TTC549 (cell line): ENCODE measurements around the gene PAX4.

Experiments
- FAIRE-seq: peaks from 2 replicates; lab custom pipeline; 2012; peaks lifted over from hg19 to GRCh38; lab: Jason Lieb, UNC

The PAX4 gene

DNA sequence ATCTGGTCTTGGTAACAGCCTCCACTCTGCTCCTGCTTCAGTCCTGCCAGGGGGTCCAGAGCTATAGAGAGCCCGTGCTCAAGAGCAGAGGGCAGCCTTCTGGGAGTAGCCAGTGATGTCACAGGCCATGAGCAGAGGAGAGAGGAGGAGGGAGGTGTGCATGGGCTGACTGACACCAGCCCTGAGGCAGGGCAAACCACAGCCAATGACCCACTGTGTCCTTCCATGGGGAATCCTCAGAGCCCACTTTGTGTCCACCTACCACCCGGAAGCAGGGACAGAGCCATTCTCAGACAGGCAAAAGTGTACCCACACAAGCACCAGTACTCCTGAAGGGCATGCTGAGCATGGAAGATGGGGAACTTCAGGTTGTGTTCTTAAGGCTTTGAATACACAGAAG is at the start of gene PAX4:
Gene PAX4 (minus strand): TSS at position 101 of the 400 bp plus-strand sequence. CDS start 2,214 bp downstream, outside the sequence.
- FAIRE-seq: no peak

- no peak for FAIRE-seq
Measured at GRCh38 chr7:127667017-127667670, 49.2 kb upstream of the PAX4 start.

GRCh38 chr7:127666602-127667001 is 48.7 kb upstream of the PAX4 start:
- FAIRE-seq: no peak

DNA sequence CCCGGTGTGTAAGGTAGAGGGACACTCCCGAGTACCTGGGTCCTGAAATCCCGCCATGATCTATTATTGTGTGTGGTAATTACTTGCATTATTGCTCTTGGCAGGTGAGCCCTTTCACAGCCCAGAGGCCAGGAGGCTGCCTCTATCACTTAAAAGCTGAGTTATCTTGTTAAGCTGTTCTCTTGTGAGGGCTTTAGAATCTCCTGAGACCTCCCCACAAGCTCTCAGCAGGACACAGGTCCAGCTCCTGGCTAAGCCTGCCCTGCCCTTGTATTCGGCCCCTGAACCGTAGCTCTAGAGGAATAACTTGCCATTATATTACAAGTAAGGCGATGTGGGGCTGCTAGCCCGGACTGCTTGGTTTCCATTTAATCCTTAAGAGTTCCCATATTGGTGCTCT is 48.0 kb upstream of the PAX4 start:
- no peak for FAIRE-seq

DNA sequence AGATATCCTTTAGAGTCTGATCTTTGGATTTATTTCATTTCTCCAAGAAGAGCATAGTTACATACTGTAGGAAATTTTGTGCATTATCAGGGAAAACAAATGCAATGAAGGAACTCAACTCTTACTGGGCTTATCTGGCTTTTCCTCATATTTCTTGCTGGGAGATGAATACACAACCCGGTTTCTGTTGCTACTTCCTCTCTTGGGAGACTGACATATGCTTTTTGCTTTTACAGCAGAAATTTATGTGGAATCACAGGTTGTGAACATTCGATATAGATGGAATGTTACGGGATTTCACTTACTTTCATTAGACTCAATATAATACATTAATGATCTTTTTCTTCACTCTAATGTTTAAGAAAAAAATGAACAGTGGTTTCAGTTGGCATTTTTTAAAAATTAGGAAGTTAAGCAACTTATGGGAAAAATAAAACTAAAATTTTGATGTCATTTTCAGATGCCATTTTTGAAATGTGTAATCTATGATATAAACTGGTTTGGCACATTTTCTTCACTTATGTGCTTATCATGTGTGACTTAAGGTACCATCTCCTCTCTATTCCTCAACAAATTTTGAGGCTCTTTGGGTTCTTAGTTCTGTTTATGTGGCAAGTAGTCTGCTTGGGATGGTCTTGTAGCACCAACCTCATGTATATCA is 41.2 kb upstream of the PAX4 start:
- no peak for FAIRE-seq

GRCh38 chr7:127657500-127657899 is 39.6 kb upstream of the PAX4 start:
- no peak for FAIRE-seq

- no peak for FAIRE-seq
Measured at GRCh38 chr7:127655720-127656119, 37.8 kb upstream of the PAX4 start.

GRCh38 chr7:127654404-127655394 is 36.8 kb upstream of the PAX4 start:
- FAIRE-seq: no peak

DNA sequence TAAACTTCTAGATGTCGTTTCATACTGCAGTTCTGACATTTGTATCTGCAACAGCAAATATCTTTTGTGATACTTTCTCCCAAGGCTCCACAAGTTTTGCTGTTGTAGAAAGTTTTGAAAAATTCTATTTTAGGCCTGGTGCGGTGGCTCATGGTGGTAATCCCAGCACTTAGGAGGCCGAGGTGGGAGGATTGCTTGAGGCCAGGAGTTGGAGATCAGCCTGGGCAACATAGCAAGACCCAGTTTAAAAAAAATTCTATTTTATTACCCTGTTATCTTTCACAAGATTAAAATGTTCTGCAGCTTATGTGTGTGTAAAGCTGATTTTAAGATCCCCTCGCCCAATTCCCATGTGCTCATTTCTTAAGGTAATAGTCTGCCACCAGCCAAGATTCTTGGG is 35.5 kb upstream of the PAX4 start:
- no peak for FAIRE-seq

- FAIRE-seq: no peak
Measured at GRCh38 chr7:127652333-127653248, 34.6 kb upstream of the PAX4 start.

DNA sequence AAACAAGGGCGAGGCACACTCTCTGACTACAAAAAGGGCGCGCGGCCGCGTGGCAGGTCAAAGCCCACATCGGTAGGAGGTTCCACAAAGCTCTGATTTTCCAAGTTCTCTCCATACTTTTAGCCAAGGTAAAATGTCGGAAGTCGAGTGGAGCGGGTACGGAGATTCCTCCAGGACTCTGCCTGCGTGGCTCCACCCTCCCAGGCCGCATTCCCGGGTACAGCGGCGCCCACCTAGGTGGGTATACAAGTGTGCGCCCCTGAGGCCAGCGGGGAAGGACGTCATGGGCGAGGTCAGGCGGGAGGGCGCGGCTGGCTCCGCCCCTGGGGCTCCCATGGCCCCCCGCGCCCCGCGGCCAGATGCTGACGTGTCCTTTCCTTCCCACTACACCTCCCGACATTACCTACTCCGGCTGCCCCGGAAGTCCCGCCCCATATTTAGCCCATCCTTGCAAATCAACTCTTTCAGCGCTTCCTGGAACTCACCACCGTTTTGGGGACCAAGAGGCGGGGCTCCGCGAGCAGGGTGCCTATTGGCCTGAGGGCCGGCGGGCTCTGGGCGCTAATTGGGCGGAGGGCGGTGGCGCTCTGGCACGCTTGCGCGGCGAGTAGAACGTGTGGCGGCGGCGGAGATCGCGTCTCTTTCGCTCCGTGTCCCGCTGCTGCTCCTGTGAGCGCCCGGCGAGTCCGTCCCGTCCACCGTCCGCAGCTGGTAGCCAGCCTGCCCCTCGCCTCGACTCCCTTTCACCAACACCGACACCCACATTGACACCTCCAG is 33.8 kb upstream of the PAX4 start, which contains the start of gene SND1:
Gene SND1 (plus strand): TSS at position 639 of the 777 bp plus-strand sequence. CDS start 180 bp downstream, outside the sequence.
- peak; percentile 81 for FAIRE-seq

GRCh38 chr7:127650847-127651555 is 33.1 kb upstream of the PAX4 start:
- no peak for FAIRE-seq

- FAIRE-seq: no peak
Measured at GRCh38 chr7:127648986-127649385, 31.0 kb upstream of the PAX4 start.

- no peak for FAIRE-seq
Measured at GRCh38 chr7:127647636-127648035, 29.7 kb upstream of the PAX4 start.

DNA sequence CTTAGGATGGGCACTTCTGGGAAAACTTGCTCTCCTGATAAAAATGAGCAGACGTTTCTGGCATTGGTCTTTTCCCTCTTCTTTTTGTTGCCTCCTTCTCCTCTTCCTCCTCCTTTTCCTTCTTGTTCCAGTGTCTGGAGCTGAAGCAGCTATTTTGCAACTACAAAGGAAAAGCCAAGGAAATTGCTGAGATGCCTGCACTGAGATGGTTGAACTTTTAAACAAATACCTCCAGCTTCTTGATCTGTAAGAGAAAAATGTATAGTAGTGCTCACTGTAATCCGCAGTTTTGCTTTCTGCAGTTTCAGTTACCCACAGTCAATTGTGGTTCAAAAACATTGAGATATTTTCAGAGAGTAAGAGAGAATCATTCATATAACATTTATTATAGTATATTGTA is 26.5 kb upstream of the PAX4 start:
- no peak for FAIRE-seq

DNA sequence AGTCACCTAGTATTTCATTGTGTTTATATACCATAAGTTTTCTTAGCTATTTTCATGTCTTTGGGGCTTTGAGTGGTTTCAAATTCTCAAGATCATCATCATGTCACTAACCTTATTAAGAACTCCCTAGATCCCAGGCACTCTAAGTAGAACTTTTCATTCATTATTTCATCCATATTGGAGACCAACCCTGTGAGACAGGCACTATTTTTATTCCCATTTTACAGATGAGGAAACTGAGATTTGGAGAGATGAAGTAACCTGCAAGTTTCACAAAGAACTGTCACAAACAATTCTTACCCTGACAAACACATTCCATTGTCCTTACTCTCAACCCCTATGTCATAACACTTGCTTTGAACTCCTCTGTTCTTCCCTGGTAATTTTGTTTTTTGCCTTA is 20.3 kb upstream of the PAX4 start:
- FAIRE-seq: no peak

GRCh38 chr7:127635659-127636285 is 17.8 kb upstream of the PAX4 start:
- no peak for FAIRE-seq

DNA sequence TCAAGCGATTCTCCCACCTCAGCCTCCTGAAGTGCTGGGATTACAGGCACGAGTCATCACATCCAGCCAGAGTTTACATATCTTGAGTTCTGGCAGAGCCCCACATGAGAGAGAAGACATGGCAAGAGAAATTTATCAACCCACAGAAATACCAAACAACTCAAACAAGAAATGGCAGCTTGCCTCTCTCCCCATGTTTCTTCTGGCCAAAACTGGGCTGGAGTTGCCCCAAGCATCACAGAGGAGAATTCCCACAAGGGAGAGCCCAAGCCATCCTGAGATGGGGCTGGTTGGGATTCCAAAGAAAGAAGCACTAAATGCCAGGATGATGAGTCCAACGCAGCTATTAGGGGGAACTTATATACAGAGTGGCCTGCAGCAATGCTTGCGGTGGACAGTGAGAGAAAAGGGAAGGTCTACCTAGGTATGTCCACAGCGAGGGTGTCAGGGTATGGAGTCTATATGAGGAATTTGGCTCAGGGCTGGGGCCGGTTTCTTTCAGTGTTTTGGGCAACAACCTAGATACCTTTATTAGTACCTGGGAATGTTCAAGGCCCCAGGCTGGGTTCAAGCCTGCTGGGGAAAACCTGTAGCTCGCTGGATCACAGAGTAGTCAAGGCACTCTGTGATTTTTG is 14.5 kb upstream of the PAX4 start:
- no peak for FAIRE-seq

GRCh38 chr7:127629268-127629854 is 11.4 kb upstream of the PAX4 start:
- no peak for FAIRE-seq
